HepG2 (cell line): ENCODE data around the gene MAN2A2. TPM values are rescaled to one million over a fixed set of nuclear protein-coding genes. Genes with fewer than 3 reads are reported as not detected.

Source experiments
- ATAC-seq: fragments of 200-7000 bp; cut with Tn5 transposase; 3 replicates; pipeline ENCODE4 v1.9.1; 2020; ENCODE audit warnings: mild to moderate bottlenecking, moderate library complexity
- BruUV-seq: library from RNA; stranded (reverse); fragments of 400-500 nt; replicated peaks from 2 replicates; lab custom pipeline; 2021; lab: Mats Ljungman, UMichigan
- CTCF ChIA-PET: fragments of 300-600 bp; formaldehyde crosslinking; extraction: SDS; loops from one replicate; lab custom pipeline; 2021; ENCODE audit warnings: low total read pairs, inconsistent platforms, low intra/inter-chr PET ratio; lab: Yijun Ruan, JAX
- POLR2A ChIA-PET: fragments of 350-600 bp; sonication (Branson Sonifier 250); formaldehyde crosslinking; loops from one replicate; lab custom pipeline; 2020; ENCODE audit warnings: antibody characterized with exemption, inconsistent platforms; lab: Yijun Ruan, JAX
- DNase-seq: peaks from one replicate; pipeline ENCODE4 v3.0.0-alpha.2; 2015; ENCODE audit warnings: low spot score
- FAIRE-seq: peaks from 3 replicates; lab custom pipeline; 2011; peaks lifted over from hg19 to GRCh38; lab: Jason Lieb, UNC
- H2AFZ ChIP-seq: one replicate; pipeline ENCODE4 v1.6.1; 2011; ENCODE audit warnings: low read length, inconsistent platforms
- H3K27ac ChIP-seq: fragments of 300-600 bp; 3 replicates; pipeline ENCODE4 v1.8.0; 2011; ENCODE audit warnings: mixed run types, mild to moderate bottlenecking, mixed read lengths, low read length, inconsistent platforms; ENCODE audit not compliant: insufficient read depth; ENCODE audit errors: extremely low read length
- H3K27me3 ChIP-seq, 2 experiments: fragments of 200-600 bp in 1 of 2; 2 replicates in 1 of 2; 3 replicates in 1 of 2; pipeline versions ENCODE4 v1.6.0 to v1.8.0; 2011; ENCODE audit warnings: low read length in 2 of 2, mild to moderate bottlenecking in 2 of 2, moderate library complexity in 2 of 2, inconsistent platforms in 1 of 2; ENCODE audit not compliant: insufficient read depth in 2 of 2, control insufficient read depth in 1 of 2
- H3K36me3 ChIP-seq, 2 experiments: fragments of 200-600 bp in 1 of 2; replicated peaks in 1 of 2; 2 replicates in 1 of 2; 3 replicates in 1 of 2; pipeline versions ENCODE4 v1.5.1 to v1.8.0; 2011; ENCODE audit warnings: low read length in 2 of 2, inconsistent platforms in 1 of 2; ENCODE audit not compliant: insufficient read depth in 2 of 2, control insufficient read depth in 1 of 2
- H3K4me1 ChIP-seq: 2 replicates; pipeline ENCODE4 v1.5.1; 2012; ENCODE audit warnings: low read length, inconsistent platforms; ENCODE audit not compliant: insufficient read depth
- H3K4me2 ChIP-seq: 2 replicates; pipeline ENCODE4 v1.6.0; 2011; ENCODE audit warnings: low read depth, low read length, inconsistent platforms
- H3K4me3 ChIP-seq, 3 experiments: fragments of 200-600 bp in 1 of 3; sonication (generic), shearing (Covaris generic) in 1 of 3; replicated peaks in 1 of 3; 2 replicates each; pipeline ENCODE4 v1.5.1; 2011 to 2016; ENCODE audit warnings: low read length in 3 of 3, inconsistent platforms in 2 of 3, low read depth in 2 of 3, mild to moderate bottlenecking in 2 of 3, control low read depth in 1 of 3, mixed read lengths in 1 of 3; ENCODE audit not compliant: insufficient read depth in 1 of 3
- H3K79me2 ChIP-seq: one replicate; pipeline ENCODE4 v1.6.1; 2011; ENCODE audit warnings: low read length, inconsistent platforms; ENCODE audit not compliant: insufficient read depth
- H3K9ac ChIP-seq: 2 replicates; pipeline ENCODE4 v1.6.0; 2011; ENCODE audit warnings: mild to moderate bottlenecking, low read depth, low read length, inconsistent platforms; ENCODE audit not compliant: insufficient read depth
- H3K9me3 ChIP-seq: 2 replicates; pipeline ENCODE4 v1.5.1; 2012; ENCODE audit warnings: mild to moderate bottlenecking, low read length
- H4K20me1 ChIP-seq: 2 replicates; pipeline ENCODE4 v1.6.0; 2011; ENCODE audit warnings: inconsistent platforms, mild to moderate bottlenecking, low read length, moderate library complexity; ENCODE audit not compliant: insufficient read depth
- HBP1 ChIP-seq: IDR thresholded peaks from 2 replicates; pipeline ENCODE4 v1.6.1; 2016; ENCODE audit warnings: low read depth, control low read depth
- RBM22 ChIP-seq: fragments of 200-400 bp; formaldehyde crosslinking; optimal IDR thresholded peaks from 2 replicates; pipeline ENCODE3; 2017; ENCODE audit warnings: mild to moderate bottlenecking, low read length, moderate library complexity
- RCOR2 ChIP-seq: IDR thresholded peaks from 2 replicates; pipeline ENCODE4 v1.6.1; 2016; ENCODE audit warnings: missing biosample characterization, missing genetic modification reagents
- RFX1 ChIP-seq: fragments of 450-650 bp; IDR thresholded peaks from 2 replicates; pipeline ENCODE4 v1.6.1; 2017
- TAF1 ChIP-seq: sonication (generic); formaldehyde crosslinking; IDR thresholded peaks from 2 replicates; pipeline ENCODE4 v1.4.0; 2020; ENCODE audit warnings: missing genetic modification reagents
- TEAD2 ChIP-seq: sonication (generic); formaldehyde crosslinking; IDR thresholded peaks from 2 replicates; pipeline ENCODE4 v1.9.0; 2021; ENCODE audit warnings: missing genetic modification reagents
- TP53 ChIP-seq: sonication (generic); formaldehyde crosslinking; conservative IDR thresholded peaks from 2 replicates; pipeline ENCODE4 v1.4.0; 2020; ENCODE audit warnings: missing genetic modification reagents
- XRCC5 ChIP-seq: fragments of 200-400 bp; formaldehyde crosslinking; optimal IDR thresholded peaks from 2 replicates; pipeline ENCODE3; 2017; ENCODE audit warnings: mild to moderate bottlenecking, low read length
- ZBTB1 ChIP-seq: sonication (generic); formaldehyde crosslinking; IDR thresholded peaks from 2 replicates; pipeline ENCODE4 v1.4.0; 2020; ENCODE audit warnings: missing genetic modification reagents, borderline replicate concordance
- ZFP36L1 ChIP-seq: sonication (generic); formaldehyde crosslinking; IDR thresholded peaks from 2 replicates; pipeline ENCODE4 v1.8.0; 2022; ENCODE audit warnings: mild to moderate bottlenecking, missing genetic modification reagents, moderate library complexity
- ZNF781 ChIP-seq: sonication (generic); formaldehyde crosslinking; IDR thresholded peaks from 2 replicates; pipeline ENCODE4 v1.5.1; 2020; ENCODE audit warnings: borderline replicate concordance, mild to moderate bottlenecking, missing genetic modification reagents; ENCODE audit errors: not compliant biosample characterization
- ZSCAN30 ChIP-seq: sonication (generic); formaldehyde crosslinking; IDR thresholded peaks from 2 replicates; pipeline ENCODE4 v1.5.0; 2020; ENCODE audit warnings: mild to moderate bottlenecking, missing genetic modification reagents
- WGBS: methylation state at CpG from one replicate; pipeline ENCODE4 v1.1.6; 2017; ENCODE audit warnings: low lambda C conversion rate; 5-methylcytosine and 5-hydroxymethylcytosine counted together
- in situ Hi-C: cut with HindIII; loops from 2 replicates; pipeline ENCODE4 v1.10.0; 2017; ENCODE audit warnings: low pct_unique_long_range_greater_than_20kb; ENCODE audit not compliant: extremely low pct_ligation_motif_present
- intact Hi-C: fragments of 100-400 bp; cut with micrococcal nuclease; formaldehyde crosslinking; loops from one replicate; pipeline ENCODE4 v1.10.0; 2022; ENCODE audit not compliant: unreplicated experiment
- polyA plus RNA-seq, 8 experiments: library from polyadenylated mRNA; depleted of rRNA in 3 of 8; stranded (reverse) in 7 of 8; unstranded in 1 of 8; fragments of >200 nt; fragmentation: Illumina TruSeq in 4 of 8; extraction: Trizol in 4 of 8; gene quantifications; 2 replicates each; pipeline versions ENCODE4 v1.2.1 to v1.2.3, GENCODE V29; 2011 to 2016; ENCODE audit warnings: low read depth in 4 of 8, missing spikeins in 1 of 8, mixed read lengths in 1 of 8; ENCODE audit not compliant: insufficient read depth in 1 of 8
- total RNA-seq, 5 experiments: library from RNA; depleted of rRNA; stranded (reverse); fragments of >200 nt; fragmentation: Illumina TruSeq; extraction: Trizol; gene quantifications; 2 replicates each; pipeline ENCODE4 v1.2.3, GENCODE V29; 2016; ENCODE audit warnings: low read depth in 1 of 5
- TF ChIP-seq, protein P1 (sequence below): IDR thresholded peaks from 2 replicates; pipeline ENCODE4 v1.6.1; 2016
- TF ChIP-seq, protein P2 (sequence below): sonication (generic); formaldehyde crosslinking; IDR thresholded peaks from 2 replicates; pipeline ENCODE4 v1.4.0; 2020; ENCODE audit warnings: mild to moderate bottlenecking, missing genetic modification reagents, borderline replicate concordance

MAN2A2 gene
- total and polyA plus RNA-seq, 2 of the 13 experiments (the other 11 are each of a cell fraction or from before 2014, with no cell fraction given), result 17.5 to 51.5 TPM

GRCh38 chr15:90892023-90892422 is 11.1 kb upstream of the MAN2A2 start (continued):
- TF ChIP-seq ZNF781 (CRISPR knock-in tag), result no peak
- TF ChIP-seq TP53, result no peak
- TF ChIP-seq TAF1 (CRISPR knock-in tag), result no peak

DNA sequence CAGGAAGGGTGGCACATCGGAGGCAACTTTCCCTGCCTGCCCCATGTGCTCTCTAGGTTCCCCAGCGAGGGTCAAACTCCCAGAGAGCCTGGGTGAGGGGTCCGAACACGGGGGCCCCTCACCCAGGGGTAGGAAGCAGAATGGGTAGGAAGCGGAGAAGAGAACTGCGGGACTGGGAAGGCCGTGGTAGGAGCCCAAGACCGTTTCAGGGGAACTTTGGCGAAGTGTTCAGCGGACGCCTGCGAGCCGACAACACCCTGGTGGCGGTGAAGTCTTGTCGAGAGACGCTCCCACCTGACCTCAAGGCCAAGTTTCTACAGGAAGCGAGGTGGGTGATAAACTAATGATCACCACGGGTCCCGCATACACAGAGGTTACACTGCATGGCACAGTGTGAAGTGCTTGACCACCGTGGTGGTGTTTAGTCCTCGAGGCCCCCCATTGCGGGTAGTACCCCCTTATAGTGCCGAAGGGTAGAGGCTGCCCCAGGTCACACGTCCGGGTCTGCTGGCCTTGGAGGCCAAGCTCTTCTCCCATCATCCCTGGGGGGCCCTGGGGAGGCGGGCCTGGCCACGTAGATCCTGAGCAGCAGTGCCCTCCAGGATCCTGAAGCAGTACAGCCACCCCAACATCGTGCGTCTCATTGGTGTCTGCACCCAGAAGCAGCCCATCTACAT is 10.5 kb upstream of the MAN2A2 start:
- no peaks in the 10 kb centered on the region for H3K79me2 ChIP-seq
- no peaks in the 10 kb centered on the region for H3K9me3 ChIP-seq
- ATAC-seq (peak; percentile 5; the same call in 1 of the 3 replicates), DNase-seq (no peak), FAIRE-seq (no peak)
- H3K4me3 ChIP-seq, result peak overlapping the region in 2 of 3 experiments; percentile 66 to 76; a peak in 3 of 6 replicates
- H4K20me1 ChIP-seq, result no peaks in the 10 kb centered on the region
- in situ Hi-C loops (no loop called here), intact Hi-C loops (no loop called here)
- H3K36me3 ChIP-seq, result no peaks in the 10 kb centered on the region
- no peak overlapping the region for H3K27ac ChIP-seq
- 84% methylated on average over 21 of the region's 29 CpGs for WGBS
- H3K9ac ChIP-seq, result no peak overlapping the region
- ChIA-PET CTCF (interaction anchor here (1.1 kb wide), 1 partner anchor 245 kb away, joined by 3 read pairs; no protein-coding TSS in a partner anchor), POLR2A (interaction anchor here (0.8 to 2.0 kb wide), 8 partner anchors 9 to 228 kb away, joined by 3 to 16 read pairs (median 4); partner anchors contain the start of genes BLM, FES, HDDC3 and MAN2A2)
- H2AFZ ChIP-seq, result no peak overlapping the region
- no peaks in the 10 kb centered on the region for H3K4me1 ChIP-seq
- peaks cover 0 to 7% of the 10 kb centered on the region in 2 experiments; a peak in 2 of 5 replicates for H3K27me3 ChIP-seq
- H3K4me2 ChIP-seq, result peak overlapping the region; percentile 65; the same call in 1 of the 2 replicates
- no TSS peak for BruUV-seq
- TF ChIP-seq ZSCAN30 (CRISPR knock-in tag), result no peak
- TF ChIP-seq HBP1, result no peak
- TF ChIP-seq ZFP36L1 (CRISPR knock-in tag), result no peak
- TF ChIP-seq, protein P1, sequence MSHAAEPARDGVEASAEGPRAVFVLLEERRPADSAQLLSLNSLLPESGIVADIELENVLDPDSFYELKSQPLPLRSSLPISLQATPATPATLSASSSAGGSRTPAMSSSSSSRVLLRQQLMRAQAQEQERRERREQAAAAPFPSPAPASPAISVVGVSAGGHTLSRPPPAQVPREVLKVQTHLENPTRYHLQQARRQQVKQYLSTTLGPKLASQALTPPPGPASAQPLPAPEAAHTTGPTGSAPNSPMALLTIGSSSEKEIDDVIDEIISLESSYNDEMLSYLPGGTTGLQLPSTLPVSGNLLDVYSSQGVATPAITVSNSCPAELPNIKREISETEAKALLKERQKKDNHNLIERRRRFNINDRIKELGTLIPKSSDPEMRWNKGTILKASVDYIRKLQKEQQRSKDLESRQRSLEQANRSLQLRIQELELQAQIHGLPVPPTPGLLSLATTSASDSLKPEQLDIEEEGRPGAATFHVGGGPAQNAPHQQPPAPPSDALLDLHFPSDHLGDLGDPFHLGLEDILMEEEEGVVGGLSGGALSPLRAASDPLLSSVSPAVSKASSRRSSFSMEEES (CRISPR knock-in tag), result no peak
- TF ChIP-seq RBM22, result no peak
- TF ChIP-seq XRCC5, result no peak
- no peak for TF ChIP-seq TEAD2
- no peak for TF ChIP-seq RCOR2 (CRISPR knock-in tag)
- no peak for TF ChIP-seq ZBTB1 (CRISPR knock-in tag)
- TF ChIP-seq, protein P2, sequence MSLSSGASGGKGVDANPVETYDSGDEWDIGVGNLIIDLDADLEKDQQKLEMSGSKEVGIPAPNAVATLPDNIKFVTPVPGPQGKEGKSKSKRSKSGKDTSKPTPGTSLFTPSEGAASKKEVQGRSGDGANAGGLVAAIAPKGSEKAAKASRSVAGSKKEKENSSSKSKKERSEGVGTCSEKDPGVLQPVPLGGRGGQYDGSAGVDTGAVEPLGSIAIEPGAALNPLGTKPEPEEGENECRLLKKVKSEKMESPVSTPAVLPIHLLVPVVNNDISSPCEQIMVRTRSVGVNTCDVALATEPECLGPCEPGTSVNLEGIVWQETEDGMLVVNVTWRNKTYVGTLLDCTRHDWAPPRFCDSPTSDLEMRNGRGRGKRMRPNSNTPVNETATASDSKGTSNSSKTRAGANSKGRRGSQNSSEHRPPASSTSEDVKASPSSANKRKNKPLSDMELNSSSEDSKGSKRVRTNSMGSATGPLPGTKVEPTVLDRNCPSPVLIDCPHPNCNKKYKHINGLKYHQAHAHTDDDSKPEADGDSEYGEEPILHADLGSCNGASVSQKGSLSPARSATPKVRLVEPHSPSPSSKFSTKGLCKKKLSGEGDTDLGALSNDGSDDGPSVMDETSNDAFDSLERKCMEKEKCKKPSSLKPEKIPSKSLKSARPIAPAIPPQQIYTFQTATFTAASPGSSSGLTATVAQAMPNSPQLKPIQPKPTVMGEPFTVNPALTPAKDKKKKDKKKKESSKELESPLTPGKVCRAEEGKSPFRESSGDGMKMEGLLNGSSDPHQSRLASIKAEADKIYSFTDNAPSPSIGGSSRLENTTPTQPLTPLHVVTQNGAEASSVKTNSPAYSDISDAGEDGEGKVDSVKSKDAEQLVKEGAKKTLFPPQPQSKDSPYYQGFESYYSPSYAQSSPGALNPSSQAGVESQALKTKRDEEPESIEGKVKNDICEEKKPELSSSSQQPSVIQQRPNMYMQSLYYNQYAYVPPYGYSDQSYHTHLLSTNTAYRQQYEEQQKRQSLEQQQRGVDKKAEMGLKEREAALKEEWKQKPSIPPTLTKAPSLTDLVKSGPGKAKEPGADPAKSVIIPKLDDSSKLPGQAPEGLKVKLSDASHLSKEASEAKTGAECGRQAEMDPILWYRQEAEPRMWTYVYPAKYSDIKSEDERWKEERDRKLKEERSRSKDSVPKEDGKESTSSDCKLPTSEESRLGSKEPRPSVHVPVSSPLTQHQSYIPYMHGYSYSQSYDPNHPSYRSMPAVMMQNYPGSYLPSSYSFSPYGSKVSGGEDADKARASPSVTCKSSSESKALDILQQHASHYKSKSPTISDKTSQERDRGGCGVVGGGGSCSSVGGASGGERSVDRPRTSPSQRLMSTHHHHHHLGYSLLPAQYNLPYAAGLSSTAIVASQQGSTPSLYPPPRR, result no peak
- TF ChIP-seq RFX1, result no peak
